Measurements from ENCODE around the gene ADAMTS19.

Gene ADAMTS19

GRCh38 chr5:129465776-129466344, 5.8 kb downstream of the ADAMTS19 start:
- H3K4me1 ChIP-seq (ENCODE audit: control insufficient read depth in 2 of 2, insufficient read depth in 1 of 2, low read depth in 1 of 2, low read length in 2 of 2) = peaks cover 1 to 2% of the 10 kb centered on the region in 2 donors
- H2BK15ac ChIP-seq (ENCODE audit: low read length) = no peak overlapping the region
- no peak overlapping the region for H3K4ac ChIP-seq (ENCODE audit: low read length)
- no peak overlapping the region for H2AFZ ChIP-seq (ENCODE audit: low read length)
- H3K36me3 ChIP-seq (replicated peaks in 1 of 2; ENCODE audit: control insufficient read depth in 2 of 2, insufficient read depth in 2 of 2, low read length in 2 of 2) = no peaks in the 10 kb centered on the region
- no peaks in the 10 kb centered on the region for H3K79me1 ChIP-seq (ENCODE audit: low read depth, low read length)
- no peak overlapping the region for H2AK5ac ChIP-seq (ENCODE audit: low read depth, low read length)
- peaks cover 0 to 44% (median 4%) of the 10 kb centered on the region in 3 experiments for H3K27me3 ChIP-seq (ENCODE audit: control insufficient read depth in 3 of 3, insufficient read depth in 3 of 3, low read depth in 1 of 3, low read length in 3 of 3)
- H3K27ac ChIP-seq (replicated peaks; ENCODE audit: low read length) = no peak overlapping the region
- no peak overlapping the region for H4K8ac ChIP-seq (ENCODE audit: low read depth, low read length)
- no peak overlapping the region for H3K9ac ChIP-seq (ENCODE audit: low read depth, low read length, poor library complexity)
- H3K18ac ChIP-seq (ENCODE audit: low read length) = no peak overlapping the region
- no peak overlapping the region for H3K23ac ChIP-seq (ENCODE audit: low read depth, low read length, poor library complexity)
- H3K4me3 ChIP-seq (ENCODE audit: low read length in 2 of 2) = no peak overlapping the region
- H2BK5ac ChIP-seq (ENCODE audit: low read length) = no peak overlapping the region
- no peak overlapping the region for H3K4me2 ChIP-seq (ENCODE audit: insufficient read depth, low read length, poor library complexity, severe bottlenecking)
- WGBS, 2 donors (ENCODE audit: extremely low coverage in 2 of 2, insufficient read length in 2 of 2, insufficient replicate concordance in 1 of 2) = no CpG with 5 or more reads among the region's 4 CpGs
- no peak overlapping the region for H4K91ac ChIP-seq (ENCODE audit: low read depth, low read length, poor library complexity)
- no peak overlapping the region for H2BK12ac ChIP-seq (ENCODE audit: low read length)
- H2BK120ac ChIP-seq (ENCODE audit: low read depth, low read length) = no peak overlapping the region
- no peak overlapping the region for H3K14ac ChIP-seq (ENCODE audit: low read length)
- no peak for DNase-seq (ENCODE audit: low spot score)
- no peaks in the 10 kb centered on the region for H3K9me3 ChIP-seq (replicated peaks in 1 of 2; ENCODE audit: control insufficient read depth in 2 of 2, insufficient read depth in 1 of 2, low read depth in 1 of 2, low read length in 2 of 2)

- Histone ChIP-seq H3K23ac (ENCODE audit: low read depth, low read length, poor library complexity) (no peak overlapping the region), H4K8ac (ENCODE audit: low read depth, low read length) (no peak overlapping the region), H3K27ac (replicated peaks; ENCODE audit: low read length) (no peak overlapping the region), H2BK12ac (ENCODE audit: low read length) (no peak overlapping the region), H3K36me3 (replicated peaks in 1 of 2; ENCODE audit: control insufficient read depth in 2 of 2, insufficient read depth in 2 of 2, low read length in 2 of 2) (no peaks in the 10 kb centered on the region), H2BK15ac (ENCODE audit: low read length) (no peak overlapping the region), H2AK5ac (ENCODE audit: low read depth, low read length) (no peak overlapping the region), H2BK5ac (ENCODE audit: low read length) (no peak overlapping the region), H3K9me3 (replicated peaks in 1 of 2; ENCODE audit: control insufficient read depth in 2 of 2, insufficient read depth in 1 of 2, low read depth in 1 of 2, low read length in 2 of 2) (no peaks in the 10 kb centered on the region), H3K4ac (ENCODE audit: low read length) (no peak overlapping the region), H2BK120ac (ENCODE audit: low read depth, low read length) (no peak overlapping the region), H3K14ac (ENCODE audit: low read length) (no peak overlapping the region), H3K4me3 (ENCODE audit: low read length in 2 of 2) (no peak overlapping the region), H3K79me1 (ENCODE audit: low read depth, low read length) (no peaks in the 10 kb centered on the region), H3K18ac (ENCODE audit: low read length) (no peak overlapping the region), H3K9ac (ENCODE audit: low read depth, low read length, poor library complexity) (no peak overlapping the region), H3K27me3 (ENCODE audit: control insufficient read depth in 3 of 3, insufficient read depth in 3 of 3, low read depth in 1 of 3, low read length in 3 of 3) (peaks cover 0 to 5% (median 0%) of the 10 kb centered on the region in 3 experiments), H2AFZ (ENCODE audit: low read length) (no peak overlapping the region), H4K91ac (ENCODE audit: low read depth, low read length, poor library complexity) (no peak overlapping the region), H3K4me1 (ENCODE audit: control insufficient read depth in 2 of 2, insufficient read depth in 1 of 2, low read depth in 1 of 2, low read length in 2 of 2) (no peaks in the 10 kb centered on the region), H3K4me2 (ENCODE audit: insufficient read depth, low read length, poor library complexity, severe bottlenecking) (no peak overlapping the region)
- WGBS, 2 donors (ENCODE audit: extremely low coverage in 2 of 2, insufficient read length in 2 of 2, insufficient replicate concordance in 1 of 2) = no CpG with 5 or more reads among the region's 2 CpGs
- no peak for DNase-seq (ENCODE audit: low spot score)
Measured at GRCh38 chr5:129474544-129474943, 14.4 kb downstream of the ADAMTS19 start.

- Histone ChIP-seq H2BK120ac (ENCODE audit: low read depth, low read length) (no peak overlapping the region), H4K91ac (ENCODE audit: low read depth, low read length, poor library complexity) (no peak overlapping the region), H3K4me3 (ENCODE audit: low read length in 2 of 2) (no peak overlapping the region), H3K27ac (replicated peaks; ENCODE audit: low read length) (no peak overlapping the region), H3K4me1 (ENCODE audit: control insufficient read depth in 2 of 2, insufficient read depth in 1 of 2, low read depth in 1 of 2, low read length in 2 of 2) (no peaks in the 10 kb centered on the region), H3K18ac (ENCODE audit: low read length) (no peak overlapping the region), H2BK12ac (ENCODE audit: low read length) (no peak overlapping the region), H3K4me2 (ENCODE audit: insufficient read depth, low read length, poor library complexity, severe bottlenecking) (no peak overlapping the region), H3K14ac (ENCODE audit: low read length) (no peak overlapping the region), H3K79me1 (ENCODE audit: low read depth, low read length) (no peaks in the 10 kb centered on the region), H2BK5ac (ENCODE audit: low read length) (no peak overlapping the region), H3K9ac (ENCODE audit: low read depth, low read length, poor library complexity) (no peak overlapping the region), H3K4ac (ENCODE audit: low read length) (no peak overlapping the region), H2AK5ac (ENCODE audit: low read depth, low read length) (no peak overlapping the region), H4K8ac (ENCODE audit: low read depth, low read length) (no peak overlapping the region), H3K36me3 (replicated peaks in 1 of 2; ENCODE audit: control insufficient read depth in 2 of 2, insufficient read depth in 2 of 2, low read length in 2 of 2) (no peaks in the 10 kb centered on the region), H2BK15ac (ENCODE audit: low read length) (no peak overlapping the region), H2AFZ (ENCODE audit: low read length) (no peak overlapping the region), H3K23ac (ENCODE audit: low read depth, low read length, poor library complexity) (no peak overlapping the region), H3K27me3 (ENCODE audit: control insufficient read depth in 3 of 3, insufficient read depth in 3 of 3, low read depth in 1 of 3, low read length in 3 of 3) (peaks cover 0 to 2% (median 0%) of the 10 kb centered on the region in 3 experiments), H3K9me3 (replicated peaks in 1 of 2; ENCODE audit: control insufficient read depth in 2 of 2, insufficient read depth in 1 of 2, low read depth in 1 of 2, low read length in 2 of 2) (no peaks in the 10 kb centered on the region)
- DNase-seq (ENCODE audit: low spot score) = no peak
Measured at GRCh38 chr5:129476751-129477150, 16.7 kb downstream of the ADAMTS19 start.

- H3K27ac ChIP-seq (replicated peaks; ENCODE audit: low read length) = no peak overlapping the region
- no CpG with 5 or more reads among the region's 1 CpG for WGBS, 2 donors (ENCODE audit: extremely low coverage in 2 of 2, insufficient read length in 2 of 2, insufficient replicate concordance in 1 of 2)
- no peak overlapping the region for H3K4me2 ChIP-seq (ENCODE audit: insufficient read depth, low read length, poor library complexity, severe bottlenecking)
- no peak overlapping the region for H3K23ac ChIP-seq (ENCODE audit: low read depth, low read length, poor library complexity)
- no peaks in the 10 kb centered on the region for H3K36me3 ChIP-seq (replicated peaks in 1 of 2; ENCODE audit: control insufficient read depth in 2 of 2, insufficient read depth in 2 of 2, low read length in 2 of 2)
- no peak for DNase-seq (ENCODE audit: low spot score)
- no peak overlapping the region for H2AK5ac ChIP-seq (ENCODE audit: low read depth, low read length)
- no peak overlapping the region for H2BK5ac ChIP-seq (ENCODE audit: low read length)
- no peak overlapping the region for H2BK15ac ChIP-seq (ENCODE audit: low read length)
- no peaks in the 10 kb centered on the region for H3K79me1 ChIP-seq (ENCODE audit: low read depth, low read length)
- H3K4me1 ChIP-seq (ENCODE audit: control insufficient read depth in 2 of 2, insufficient read depth in 1 of 2, low read depth in 1 of 2, low read length in 2 of 2) = no peaks in the 10 kb centered on the region
- no peak overlapping the region for H3K18ac ChIP-seq (ENCODE audit: low read length)
- no peaks in the 10 kb centered on the region for H3K27me3 ChIP-seq (ENCODE audit: control insufficient read depth in 3 of 3, insufficient read depth in 3 of 3, low read depth in 1 of 3, low read length in 3 of 3)
- no peaks in the 10 kb centered on the region for H3K9me3 ChIP-seq (replicated peaks in 1 of 2; ENCODE audit: control insufficient read depth in 2 of 2, insufficient read depth in 1 of 2, low read depth in 1 of 2, low read length in 2 of 2)
- H3K4ac ChIP-seq (ENCODE audit: low read length) = no peak overlapping the region
- H2BK12ac ChIP-seq (ENCODE audit: low read length) = no peak overlapping the region
- no peak overlapping the region for H2AFZ ChIP-seq (ENCODE audit: low read length)
- H4K8ac ChIP-seq (ENCODE audit: low read depth, low read length) = no peak overlapping the region
- no peak overlapping the region for H3K14ac ChIP-seq (ENCODE audit: low read length)
- H2BK120ac ChIP-seq (ENCODE audit: low read depth, low read length) = no peak overlapping the region
- no peak overlapping the region for H3K9ac ChIP-seq (ENCODE audit: low read depth, low read length, poor library complexity)
- H4K91ac ChIP-seq (ENCODE audit: low read depth, low read length, poor library complexity) = no peak overlapping the region
- H3K4me3 ChIP-seq (ENCODE audit: low read length in 2 of 2) = no peak overlapping the region
Measured at GRCh38 chr5:129477532-129477931, 17.4 kb downstream of the ADAMTS19 start.
